ENCODE measurements around the gene FABP1. TPM values are rescaled to one million over a fixed set of nuclear protein-coding genes. Genes with fewer than 3 reads are reported as not detected.

The FABP1 gene
- total and polyA plus RNA-seq, 8 donors = 3.8 to 347 (median 7.2) TPM; not detected in 3

DNA sequence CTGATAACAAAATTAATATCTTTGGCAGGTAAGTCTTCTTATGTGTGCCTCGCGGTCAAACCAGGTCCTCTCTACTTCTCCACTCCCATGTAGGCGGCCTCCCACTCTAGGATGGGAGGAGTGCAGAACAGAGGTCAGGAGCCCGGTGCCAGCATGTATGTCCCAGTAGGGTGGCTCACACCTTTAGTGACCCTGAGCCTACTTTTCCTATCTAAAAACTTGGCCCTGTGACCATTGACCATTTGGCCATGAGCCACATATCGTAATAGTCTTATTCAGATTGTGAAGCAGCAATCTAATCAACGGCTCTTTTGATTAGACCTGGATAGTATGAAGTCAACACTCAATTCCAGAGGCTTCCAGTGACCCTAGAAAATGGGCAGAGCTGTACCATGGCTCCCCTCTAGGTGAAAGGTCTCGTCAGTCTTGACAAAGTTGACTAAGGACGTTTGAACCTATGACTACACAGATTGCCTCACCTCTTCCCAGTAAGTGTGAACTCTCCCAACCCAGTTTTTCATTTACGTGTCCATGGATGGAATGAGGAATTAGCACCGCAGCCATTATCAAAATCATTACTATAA is 17.1 kb upstream of the FABP1 start:
- no peaks in the 10 kb centered on the region for H3K36me3 ChIP-seq
- H3K27me3 ChIP-seq = no peaks in the 10 kb centered on the region
- no peaks in the 10 kb centered on the region for H3K4me1 ChIP-seq
- no peak overlapping the region for H3K4me3 ChIP-seq
- no peak for DNase-seq
- intact Hi-C loops (cut with DNase I; ENCODE audit: low total_unique reads) = no loop called here
- H3K9me3 ChIP-seq = peaks cover 0 to 29% (median 26%) of the 10 kb centered on the region in 4 donors
- 58 to 70% (median 67%) methylated on average over 9 to 10 of the region's 10 CpGs for WGBS, 5 donors
- H3K27ac ChIP-seq = no peak overlapping the region
- TF ChIP-seq EP300 (IDR thresholded peaks at IDR 0.05) (no peak), POLR2AphosphoS5 (IDR thresholded peaks at IDR 0.05) (no peak), POLR2A (IDR thresholded peaks at IDR 0.05) (no peak)
- TF ChIP-seq, protein P1, sequence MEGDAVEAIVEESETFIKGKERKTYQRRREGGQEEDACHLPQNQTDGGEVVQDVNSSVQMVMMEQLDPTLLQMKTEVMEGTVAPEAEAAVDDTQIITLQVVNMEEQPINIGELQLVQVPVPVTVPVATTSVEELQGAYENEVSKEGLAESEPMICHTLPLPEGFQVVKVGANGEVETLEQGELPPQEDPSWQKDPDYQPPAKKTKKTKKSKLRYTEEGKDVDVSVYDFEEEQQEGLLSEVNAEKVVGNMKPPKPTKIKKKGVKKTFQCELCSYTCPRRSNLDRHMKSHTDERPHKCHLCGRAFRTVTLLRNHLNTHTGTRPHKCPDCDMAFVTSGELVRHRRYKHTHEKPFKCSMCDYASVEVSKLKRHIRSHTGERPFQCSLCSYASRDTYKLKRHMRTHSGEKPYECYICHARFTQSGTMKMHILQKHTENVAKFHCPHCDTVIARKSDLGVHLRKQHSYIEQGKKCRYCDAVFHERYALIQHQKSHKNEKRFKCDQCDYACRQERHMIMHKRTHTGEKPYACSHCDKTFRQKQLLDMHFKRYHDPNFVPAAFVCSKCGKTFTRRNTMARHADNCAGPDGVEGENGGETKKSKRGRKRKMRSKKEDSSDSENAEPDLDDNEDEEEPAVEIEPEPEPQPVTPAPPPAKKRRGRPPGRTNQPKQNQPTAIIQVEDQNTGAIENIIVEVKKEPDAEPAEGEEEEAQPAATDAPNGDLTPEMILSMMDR (IDR thresholded peaks at IDR 0.05) = no peak

DNA sequence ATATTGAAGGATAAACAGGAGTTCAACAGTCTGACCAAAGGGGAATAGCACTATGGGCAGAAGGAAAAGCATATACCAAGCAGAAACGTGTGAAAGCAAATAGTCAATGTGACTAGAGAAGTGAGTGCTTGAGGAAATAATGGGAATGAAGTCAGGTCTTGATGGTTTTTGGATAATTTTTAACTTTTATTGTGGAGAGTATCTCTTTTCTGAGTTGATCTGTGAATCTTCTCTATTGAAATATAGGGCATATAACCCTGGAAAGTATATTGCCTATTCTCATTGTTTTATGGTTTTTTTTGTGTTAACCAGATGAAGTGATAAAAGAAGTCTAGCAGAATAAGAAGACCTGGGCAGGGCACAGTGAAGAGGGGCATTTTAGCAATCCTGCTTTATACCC is 16.4 kb upstream of the FABP1 start:
- no peak for DNase-seq
- Histone ChIP-seq H3K27me3 (no peaks in the 10 kb centered on the region), H3K27ac (no peak overlapping the region), H3K4me1 (no peaks in the 10 kb centered on the region), H3K9me3 (peaks cover 0 to 25% (median 23%) of the 10 kb centered on the region in 4 donors), H3K36me3 (no peaks in the 10 kb centered on the region), H3K4me3 (no peak overlapping the region)
- TF ChIP-seq, protein P1 (IDR thresholded peaks at IDR 0.05) = no peak
- TF ChIP-seq POLR2A (IDR thresholded peaks at IDR 0.05) (no peak), POLR2AphosphoS5 (IDR thresholded peaks at IDR 0.05) (no peak), EP300 (IDR thresholded peaks at IDR 0.05) (no peak)
- intact Hi-C loops (cut with DNase I; ENCODE audit: low total_unique reads) = no loop called here
- 44 to 69% (median 58%) methylated on average over 1 of the region's 1 CpG for WGBS, 5 donors

DNA sequence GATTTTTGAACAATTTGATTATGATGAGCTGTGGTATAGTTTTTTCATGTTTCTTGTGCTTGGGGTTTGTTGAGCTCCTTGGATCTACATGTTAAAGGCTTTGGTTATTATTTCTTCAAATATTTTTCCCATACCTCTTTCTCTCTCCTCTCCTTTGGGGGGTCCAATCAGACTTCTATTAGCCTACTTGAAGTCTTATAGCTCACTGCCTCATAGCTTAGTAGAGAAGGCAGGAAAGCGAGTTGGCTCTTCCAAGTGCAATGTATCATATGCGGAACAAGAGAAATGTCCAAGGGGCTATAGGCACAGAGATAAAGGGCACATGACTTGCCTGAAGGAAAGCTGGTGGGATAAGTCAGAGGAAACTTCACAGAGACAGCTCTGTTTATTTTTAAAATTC is 14.1 kb upstream of the FABP1 start:
- Histone ChIP-seq H3K27me3 (no peaks in the 10 kb centered on the region), H3K27ac (no peak overlapping the region), H3K36me3 (no peaks in the 10 kb centered on the region), H3K9me3 (peaks cover 0 to 16% (median 15%) of the 10 kb centered on the region in 4 donors), H3K4me3 (no peak overlapping the region), H3K4me1 (no peaks in the 10 kb centered on the region)
- intact Hi-C loops (cut with DNase I; ENCODE audit: low total_unique reads) = no loop called here
- TF ChIP-seq, protein P1 (IDR thresholded peaks at IDR 0.05) = no peak
- TF ChIP-seq POLR2A (IDR thresholded peaks at IDR 0.05) (no peak), POLR2AphosphoS5 (IDR thresholded peaks at IDR 0.05) (no peak), EP300 (IDR thresholded peaks at IDR 0.05) (no peak)
- DNase-seq = no peak
- 93 to 97% (median 97%) methylated on average over 2 of the region's 2 CpGs for WGBS, 5 donors

DNA sequence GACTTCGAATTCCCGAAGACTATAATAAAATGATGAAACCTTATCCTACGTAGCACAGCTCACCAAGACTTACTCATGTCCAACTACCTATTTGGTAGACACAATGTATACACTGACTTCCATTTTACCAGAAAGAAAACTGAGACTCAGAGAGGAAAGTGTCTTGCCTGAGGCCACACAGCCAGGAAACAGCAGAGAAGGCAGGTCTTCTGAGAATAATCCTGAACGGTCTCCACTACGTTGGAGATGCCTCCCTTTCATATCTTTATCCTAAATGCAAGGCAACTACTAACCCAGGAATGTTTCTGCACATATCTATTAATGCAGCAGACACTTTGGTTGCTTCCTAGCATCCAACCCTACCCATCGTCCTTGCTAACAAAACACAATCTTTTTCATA is 11.9 kb upstream of the FABP1 start:
- Histone ChIP-seq H3K4me1 (no peaks in the 10 kb centered on the region), H3K4me3 (no peak overlapping the region), H3K36me3 (no peaks in the 10 kb centered on the region), H3K27me3 (peaks cover 0 to 3% (median 0%) of the 10 kb centered on the region in 3 donors), H3K27ac (no peak overlapping the region), H3K9me3 (peaks cover 0 to 16% (median 15%) of the 10 kb centered on the region in 4 donors)
- WGBS, 5 donors = 73 to 85% (median 83%) methylated on average over 6 of the region's 6 CpGs
- no peak for TF ChIP-seq EP300 (IDR thresholded peaks at IDR 0.05)
- TF ChIP-seq POLR2A (IDR thresholded peaks at IDR 0.05) = no peak
- TF ChIP-seq, protein P1 (IDR thresholded peaks at IDR 0.05) = no peak
- TF ChIP-seq POLR2AphosphoS5 (IDR thresholded peaks at IDR 0.05) = no peak
- DNase-seq = no peak
- intact Hi-C loops (cut with DNase I; ENCODE audit: low total_unique reads) = no loop called here
